ENCODE results near the gene ABCA13.

The ABCA13 gene

DNA sequence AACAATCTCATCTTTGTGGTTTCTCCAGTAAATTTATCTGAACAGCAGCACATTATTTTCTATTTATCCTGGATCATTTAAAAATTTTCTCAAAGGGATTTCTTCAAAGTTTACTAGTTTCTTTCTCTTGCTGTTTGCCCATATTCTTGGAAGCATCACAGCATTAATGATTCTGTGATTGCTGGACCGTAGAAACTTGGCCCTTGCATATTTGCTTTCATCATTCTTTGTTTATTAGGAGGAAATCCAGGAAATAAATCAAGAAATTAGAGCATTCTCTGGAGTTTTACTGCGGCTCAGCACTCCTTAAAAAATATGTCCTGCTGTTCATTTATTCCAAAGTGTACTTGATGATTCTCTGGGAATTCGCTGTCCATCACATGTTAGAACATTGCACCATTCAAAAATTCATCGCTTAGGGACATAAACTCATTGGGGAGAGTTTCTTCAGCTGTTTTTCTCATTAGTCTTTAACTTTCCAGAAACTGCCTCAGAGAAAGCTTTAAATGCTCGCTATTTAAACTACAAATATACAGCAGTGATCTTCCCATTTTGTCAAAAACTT lies 489.1 kb downstream of the ABCA13 start:
- H3K9ac ChIP-seq (ENCODE audit: low read length): no peak overlapping the region
- no peak overlapping the region for H3K4me3 ChIP-seq (ENCODE audit: low read length)
- no peaks in the 10 kb centered on the region for H3K4me1 ChIP-seq (ENCODE audit: low read length)
- no peak overlapping the region for H3K27ac ChIP-seq (ENCODE audit: low read length)
- no peaks in the 10 kb centered on the region for H3K9me3 ChIP-seq (ENCODE audit: insufficient read depth, low read length)
- H3K36me3 ChIP-seq (replicated peaks; ENCODE audit: low read depth, low read length): no peaks in the 10 kb centered on the region
- no peaks in the 10 kb centered on the region for H4K20me1 ChIP-seq (ENCODE audit: insufficient read depth, low read length)
- TF ChIP-seq, protein P1, sequence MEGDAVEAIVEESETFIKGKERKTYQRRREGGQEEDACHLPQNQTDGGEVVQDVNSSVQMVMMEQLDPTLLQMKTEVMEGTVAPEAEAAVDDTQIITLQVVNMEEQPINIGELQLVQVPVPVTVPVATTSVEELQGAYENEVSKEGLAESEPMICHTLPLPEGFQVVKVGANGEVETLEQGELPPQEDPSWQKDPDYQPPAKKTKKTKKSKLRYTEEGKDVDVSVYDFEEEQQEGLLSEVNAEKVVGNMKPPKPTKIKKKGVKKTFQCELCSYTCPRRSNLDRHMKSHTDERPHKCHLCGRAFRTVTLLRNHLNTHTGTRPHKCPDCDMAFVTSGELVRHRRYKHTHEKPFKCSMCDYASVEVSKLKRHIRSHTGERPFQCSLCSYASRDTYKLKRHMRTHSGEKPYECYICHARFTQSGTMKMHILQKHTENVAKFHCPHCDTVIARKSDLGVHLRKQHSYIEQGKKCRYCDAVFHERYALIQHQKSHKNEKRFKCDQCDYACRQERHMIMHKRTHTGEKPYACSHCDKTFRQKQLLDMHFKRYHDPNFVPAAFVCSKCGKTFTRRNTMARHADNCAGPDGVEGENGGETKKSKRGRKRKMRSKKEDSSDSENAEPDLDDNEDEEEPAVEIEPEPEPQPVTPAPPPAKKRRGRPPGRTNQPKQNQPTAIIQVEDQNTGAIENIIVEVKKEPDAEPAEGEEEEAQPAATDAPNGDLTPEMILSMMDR (IDR thresholded peaks at IDR 0.05; ENCODE audit: low read depth, low read length): no peak
- no peak for TF ChIP-seq EZH2phosphoT487 (IDR thresholded peaks at IDR 0.05; ENCODE audit: low read depth)
- H3K79me2 ChIP-seq (ENCODE audit: low read length): no peaks in the 10 kb centered on the region
- H2AFZ ChIP-seq (ENCODE audit: low read depth, low read length): no peak overlapping the region
- H3K27me3 ChIP-seq (ENCODE audit: low read depth, low read length): no peaks in the 10 kb centered on the region
- H3K4me2 ChIP-seq (ENCODE audit: low read length): no peak overlapping the region

DNA sequence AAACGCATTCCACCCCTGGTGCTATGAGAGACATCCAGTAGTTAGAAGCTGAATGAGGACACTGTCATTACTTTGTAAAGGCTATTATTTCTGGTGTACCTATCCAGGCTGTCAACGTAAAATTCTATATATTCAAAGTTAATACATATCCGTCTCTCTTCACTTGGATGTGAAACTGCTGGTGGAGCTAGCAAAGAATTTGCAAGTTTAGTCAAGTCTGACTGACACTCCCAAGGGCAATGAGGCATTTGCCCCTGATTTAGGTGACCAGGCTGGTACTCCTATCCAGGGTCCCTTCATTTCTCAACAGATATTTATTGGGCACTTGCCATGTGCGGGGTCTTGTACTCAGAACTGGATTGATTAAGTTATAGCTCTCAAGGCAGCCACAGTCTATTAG lies 493.0 kb downstream of the ABCA13 start:
- no peak overlapping the region for H3K4me3 ChIP-seq (ENCODE audit: low read length)
- H3K36me3 ChIP-seq (replicated peaks; ENCODE audit: low read depth, low read length): no peaks in the 10 kb centered on the region
- TF ChIP-seq EZH2phosphoT487 (IDR thresholded peaks at IDR 0.05; ENCODE audit: low read depth): no peak
- TF ChIP-seq, protein P1 (IDR thresholded peaks at IDR 0.05; ENCODE audit: low read depth, low read length): no peak
- no peak overlapping the region for H2AFZ ChIP-seq (ENCODE audit: low read depth, low read length)
- H3K79me2 ChIP-seq (ENCODE audit: low read length): no peaks in the 10 kb centered on the region
- no peaks in the 10 kb centered on the region for H3K4me1 ChIP-seq (ENCODE audit: low read length)
- H4K20me1 ChIP-seq (ENCODE audit: insufficient read depth, low read length): no peaks in the 10 kb centered on the region
- H3K9ac ChIP-seq (ENCODE audit: low read length): no peak overlapping the region
- H3K9me3 ChIP-seq (ENCODE audit: insufficient read depth, low read length): no peaks in the 10 kb centered on the region
- H3K4me2 ChIP-seq (ENCODE audit: low read length): no peak overlapping the region
- no peaks in the 10 kb centered on the region for H3K27me3 ChIP-seq (ENCODE audit: low read depth, low read length)
- no peak overlapping the region for H3K27ac ChIP-seq (ENCODE audit: low read length)

DNA sequence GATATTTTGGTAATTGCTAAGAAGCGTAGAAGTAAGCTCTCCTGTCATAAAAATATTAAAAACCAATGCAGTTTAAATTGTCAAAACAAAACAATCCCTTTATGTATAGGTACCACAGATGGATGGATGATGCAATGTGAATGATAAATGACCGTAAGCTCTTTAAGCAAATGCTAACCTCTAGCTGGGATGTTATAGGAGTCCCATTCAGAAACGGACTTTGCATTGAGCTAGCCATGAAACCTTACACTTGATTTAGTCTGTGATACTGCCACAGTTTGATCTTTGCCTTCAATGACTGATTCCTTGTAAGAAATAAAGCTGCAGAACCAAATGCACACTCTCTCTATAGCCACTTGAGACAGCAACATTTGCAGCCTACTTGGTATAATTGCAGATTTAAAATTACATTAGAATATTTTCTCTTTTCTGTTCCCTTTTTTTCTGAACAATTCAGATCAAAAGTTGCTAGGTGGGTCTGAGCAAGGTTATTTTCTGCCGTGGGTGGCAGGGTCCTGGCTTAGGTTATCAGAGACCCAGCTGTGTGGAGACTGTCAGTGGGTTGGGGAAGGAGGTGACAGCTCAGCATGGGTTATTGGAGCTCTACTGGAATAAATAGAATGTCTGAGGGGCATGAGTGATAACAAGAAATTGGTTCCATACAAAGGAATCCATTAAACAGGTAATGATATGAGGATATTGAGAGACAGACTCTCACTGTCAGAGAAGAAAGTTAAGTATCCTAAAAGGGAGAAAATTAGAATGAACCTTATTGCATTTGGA lies 494.3 kb downstream of the ABCA13 start:
- Histone ChIP-seq H3K27ac (ENCODE audit: low read length) (no peak overlapping the region), H4K20me1 (ENCODE audit: insufficient read depth, low read length) (no peaks in the 10 kb centered on the region), H3K9me3 (ENCODE audit: insufficient read depth, low read length) (no peaks in the 10 kb centered on the region), H3K4me3 (ENCODE audit: low read length) (no peak overlapping the region), H3K9ac (ENCODE audit: low read length) (no peak overlapping the region), H3K4me2 (ENCODE audit: low read length) (no peak overlapping the region), H3K27me3 (ENCODE audit: low read depth, low read length) (no peaks in the 10 kb centered on the region), H3K36me3 (replicated peaks; ENCODE audit: low read depth, low read length) (no peaks in the 10 kb centered on the region), H2AFZ (ENCODE audit: low read depth, low read length) (no peak overlapping the region), H3K79me2 (ENCODE audit: low read length) (no peaks in the 10 kb centered on the region), H3K4me1 (ENCODE audit: low read length) (no peaks in the 10 kb centered on the region)
- TF ChIP-seq, protein P1 (IDR thresholded peaks at IDR 0.05; ENCODE audit: low read depth, low read length): no peak
- TF ChIP-seq EZH2phosphoT487 (IDR thresholded peaks at IDR 0.05; ENCODE audit: low read depth): no peak

DNA sequence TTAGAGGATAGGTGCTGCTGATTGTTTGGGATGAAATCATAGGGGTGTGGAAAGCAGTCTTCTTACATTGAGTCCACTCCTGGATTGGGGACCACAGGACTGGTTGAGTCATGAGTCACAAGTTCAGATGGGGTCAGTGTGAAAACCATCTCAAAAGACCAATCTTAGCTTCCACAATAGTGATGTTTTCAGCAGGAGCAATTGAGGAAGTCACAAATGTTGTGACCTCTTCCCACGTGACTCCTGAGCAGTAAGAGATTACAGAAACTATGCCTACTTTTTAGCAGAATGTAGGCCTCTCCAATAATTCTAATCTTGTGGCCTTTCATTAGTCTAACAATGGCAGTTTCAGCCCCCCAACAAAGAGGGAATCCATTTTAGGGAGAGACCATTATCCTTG lies 496.1 kb downstream of the ABCA13 start:
- no peaks in the 10 kb centered on the region for H3K27me3 ChIP-seq (ENCODE audit: low read depth, low read length)
- H3K9me3 ChIP-seq (ENCODE audit: insufficient read depth, low read length): no peaks in the 10 kb centered on the region
- H4K20me1 ChIP-seq (ENCODE audit: insufficient read depth, low read length): no peaks in the 10 kb centered on the region
- H3K4me3 ChIP-seq (ENCODE audit: low read length): no peak overlapping the region
- no peaks in the 10 kb centered on the region for H3K4me1 ChIP-seq (ENCODE audit: low read length)
- no peaks in the 10 kb centered on the region for H3K79me2 ChIP-seq (ENCODE audit: low read length)
- H3K36me3 ChIP-seq (replicated peaks; ENCODE audit: low read depth, low read length): no peaks in the 10 kb centered on the region
- TF ChIP-seq EZH2phosphoT487 (IDR thresholded peaks at IDR 0.05; ENCODE audit: low read depth): no peak
- TF ChIP-seq, protein P1 (IDR thresholded peaks at IDR 0.05; ENCODE audit: low read depth, low read length): no peak
- H3K9ac ChIP-seq (ENCODE audit: low read length): no peak overlapping the region
- H2AFZ ChIP-seq (ENCODE audit: low read depth, low read length): no peak overlapping the region
- no peak overlapping the region for H3K4me2 ChIP-seq (ENCODE audit: low read length)
- no peak overlapping the region for H3K27ac ChIP-seq (ENCODE audit: low read length)

All from OCI-LY3 (cell line).